HFFc6 (cell line): Measurements from ENCODE around the gene RHOV. TPM values are rescaled to one million over a fixed set of nuclear protein-coding genes. Genes with fewer than 3 reads are reported as not detected.

Source experiments
- DNase-seq: peaks from one replicate; pipeline ENCODE4 v3.0.0-alpha.2; 2018
- H3K27ac Mint-ChIP-seq: 2 replicates; pipeline ENCODE4 v1.8.0; 2020; ENCODE audit warnings: mild to moderate bottlenecking, mixed read lengths
- H3K27me3 Mint-ChIP-seq: 2 replicates; pipeline ENCODE4 v1.8.0; 2021; ENCODE audit warnings: mild to moderate bottlenecking, moderate library complexity, mixed read lengths; ENCODE audit not compliant: insufficient read depth
- H3K36me3 Mint-ChIP-seq: 2 replicates; pipeline ENCODE4 v1.8.0; 2021; ENCODE audit warnings: low read depth, mixed read lengths
- H3K4me1 Mint-ChIP-seq: 2 replicates; pipeline ENCODE4 v1.8.0; 2020; ENCODE audit warnings: low read depth, mixed read lengths
- H3K4me3 Mint-ChIP-seq: 2 replicates; pipeline ENCODE4 v1.8.0; 2020; ENCODE audit warnings: mild to moderate bottlenecking, moderate library complexity, mixed read lengths
- H3K9me3 Mint-ChIP-seq: 2 replicates; pipeline ENCODE4 v1.8.0; 2020; ENCODE audit warnings: mild to moderate bottlenecking, mixed read lengths
- CTCF ChIP-seq: fragments of 200-600 bp; sonication (generic); IDR thresholded peaks from 2 replicates; pipeline ENCODE4 v1.5.0; 2021; ENCODE audit warnings: antibody characterized with exemption, mild to moderate bottlenecking
- total RNA-seq, 6 experiments: library from RNA; stranded (reverse); fragmentation: NEBNext Ultra II Directional; extraction: Animal tissue kit (Norgen Biotek cat#: 25700); gene quantifications; 2 replicates in 1 of 6; 3 replicates in 5 of 6; pipeline ENCODE4 v1.2.3, GENCODE V29; 2021

The RHOV gene
- total RNA-seq, 6 experiments from 2014 or later: 0.14 to 0.41 (median 0.31) TPM; not detected in 1

- DNase-seq: no peak
- TF ChIP-seq CTCF: no peak
- Mint-ChIP-seq H3K4me3 (no peak overlapping the region), H3K4me1 (peaks cover 21% of the 10 kb centered on the region), H3K9me3 (no peaks in the 10 kb centered on the region; the same call in 1 of the 2 replicates), H3K27me3 (peaks cover 2% of the 10 kb centered on the region), H3K27ac (no peak overlapping the region), H3K36me3 (no peaks in the 10 kb centered on the region)
Measured at GRCh38 chr15:40879609-40880008, 5.6 kb upstream of the RHOV start.

- no peak for TF ChIP-seq CTCF
- H3K4me3 Mint-ChIP-seq: no peak overlapping the region
- no peak for DNase-seq
- H3K4me1 Mint-ChIP-seq: peaks cover 28% of the 10 kb centered on the region
- no peak overlapping the region for H3K27ac Mint-ChIP-seq
- no peaks in the 10 kb centered on the region; the same call in 1 of the 2 replicates for H3K9me3 Mint-ChIP-seq
- no peaks in the 10 kb centered on the region for H3K36me3 Mint-ChIP-seq
- H3K27me3 Mint-ChIP-seq: peaks cover 2% of the 10 kb centered on the region
Measured at GRCh38 chr15:40878785-40879184, 4.8 kb upstream of the RHOV start.

- H3K9me3 Mint-ChIP-seq: no peaks in the 10 kb centered on the region; the same call in 1 of the 2 replicates
- no peak for TF ChIP-seq CTCF
- no peak for DNase-seq
- H3K4me3 Mint-ChIP-seq: no peak overlapping the region
- H3K4me1 Mint-ChIP-seq: peaks cover 28% of the 10 kb centered on the region
- H3K36me3 Mint-ChIP-seq: no peaks in the 10 kb centered on the region
- peaks cover 3% of the 10 kb centered on the region for H3K27me3 Mint-ChIP-seq
- H3K27ac Mint-ChIP-seq: no peak overlapping the region
Measured at GRCh38 chr15:40877694-40878093, 3.7 kb upstream of the RHOV start.

- no peak overlapping the region; the same call in 1 of the 2 replicates for H3K4me3 Mint-ChIP-seq
- H3K27ac Mint-ChIP-seq: peak overlapping the region; percentile 74
- H3K36me3 Mint-ChIP-seq: no peaks in the 10 kb centered on the region
- no peak for TF ChIP-seq CTCF
- H3K27me3 Mint-ChIP-seq: peaks cover 1% of the 10 kb centered on the region; the same call in 1 of the 2 replicates
- peak; percentile 59 for DNase-seq
- H3K9me3 Mint-ChIP-seq: no peaks in the 10 kb centered on the region
- H3K4me1 Mint-ChIP-seq: peaks cover 28% of the 10 kb centered on the region
Measured at GRCh38 chr15:40875991-40876730, 2.1 kb upstream of the RHOV start.

GRCh38 chr15:40872791-40873693 lies 992 bp downstream of the RHOV start:
- peak overlapping the region; percentile 74 for H3K4me3 Mint-ChIP-seq
- H3K9me3 Mint-ChIP-seq: no peaks in the 10 kb centered on the region
- TF ChIP-seq CTCF: no peak
- H3K27me3 Mint-ChIP-seq: peaks cover 1% of the 10 kb centered on the region; the same call in 1 of the 2 replicates
- DNase-seq: no peak
- H3K4me1 Mint-ChIP-seq: peaks cover 21% of the 10 kb centered on the region
- no peak overlapping the region for H3K27ac Mint-ChIP-seq
- H3K36me3 Mint-ChIP-seq: no peaks in the 10 kb centered on the region
